Measurements from ENCODE around the gene PI16. TPM values are rescaled to one million over a fixed set of nuclear protein-coding genes. Genes with fewer than 3 reads are reported as not detected.
"Not testable (repeated sequence)": the region's sequence is repeated elsewhere in the genome, so short reads cannot be mapped to it uniquely, and the experiment has no call there.

Gene PI16
- total and polyA plus RNA-seq, 5 experiments from 2014 or later = 0.65 to 6.4 (median 1.2) TPM

- no peak for DNase-seq
- ATAC-seq = no peak
- POLR2A ChIA-PET = interaction anchor here (0.6 to 0.7 kb wide), 3 partner anchors 32 to 49 kb away, joined by 3 to 6 read pairs (median 3); no protein-coding TSS in a partner anchor
- Mint-ChIP-seq H3K36me3 (no peaks in the 10 kb centered on the region), H3K4me3 (no peak overlapping the region), H3K27me3 (peaks cover 0 to 2% (median 0%) of the 10 kb centered on the region in 5 donors), H3K4me1 (peaks cover 0 to 5% (median 0%) of the 10 kb centered on the region in 4 donors), H3K9me3 (no peaks in the 10 kb centered on the region), H3K27ac (no peak overlapping the region)
Observed at GRCh38 chr6:36933102-36933501, 21.4 kb upstream of the PI16 start.

GRCh38 chr6:36933519-36933918 is 21.0 kb upstream of the PI16 start:
- DNase-seq (no peak), ATAC-seq (no peak)
- H3K4me3 Mint-ChIP-seq = no peak overlapping the region
- H3K27me3 Mint-ChIP-seq = peaks cover 0 to 2% (median 0%) of the 10 kb centered on the region in 5 donors
- H3K27ac Mint-ChIP-seq = no peak overlapping the region
- H3K36me3 Mint-ChIP-seq = no peaks in the 10 kb centered on the region
- POLR2A ChIA-PET = interaction anchor here (0.6 to 0.7 kb wide), 2 partner anchors 36 to 49 kb away, joined by 3 to 6 read pairs; no protein-coding TSS in a partner anchor
- no peaks in the 10 kb centered on the region for H3K9me3 Mint-ChIP-seq
- peaks cover 0 to 5% (median 0%) of the 10 kb centered on the region in 4 donors for H3K4me1 Mint-ChIP-seq

- POLR2A ChIA-PET = no interaction called here
- DNase-seq = no peak
- no peak overlapping the region for H3K4me3 Mint-ChIP-seq
- peaks cover 0 to 3% (median 0%) of the 10 kb centered on the region in 4 donors for H3K4me1 Mint-ChIP-seq
- H3K9me3 Mint-ChIP-seq = no peaks in the 10 kb centered on the region
- peaks cover 0 to 12% (median 5%) of the 10 kb centered on the region in 5 donors for H3K27me3 Mint-ChIP-seq
- no peak for ATAC-seq
- no peaks in the 10 kb centered on the region for H3K36me3 Mint-ChIP-seq
- no peak overlapping the region for H3K27ac Mint-ChIP-seq
Observed at GRCh38 chr6:36934901-36935300, 19.6 kb upstream of the PI16 start.

- Mint-ChIP-seq H3K27me3 (peaks cover 1 to 21% (median 9%) of the 10 kb centered on the region in 5 donors), H3K4me3 (no peak overlapping the region), H3K27ac (peak overlapping the region in 1 of 10 donors; percentile 89), H3K36me3 (no peaks in the 10 kb centered on the region), H3K9me3 (no peaks in the 10 kb centered on the region), H3K4me1 (peaks cover 0 to 2% (median 0%) of the 10 kb centered on the region in 4 donors)
- DNase-seq = no peak
- POLR2A ChIA-PET = interaction anchor here (0.6 kb wide), 1 partner anchor 1463 kb away, joined by 3 read pairs; no protein-coding TSS in a partner anchor
- ATAC-seq = no peak
Observed at GRCh38 chr6:36936824-36937223, 17.7 kb upstream of the PI16 start.

- POLR2A ChIA-PET = no interaction called here
- peaks cover 0 to 2% (median 0%) of the 10 kb centered on the region in 4 donors for H3K4me1 Mint-ChIP-seq
- ATAC-seq (no peak), DNase-seq (no peak)
- no peaks in the 10 kb centered on the region for H3K9me3 Mint-ChIP-seq
- no peak overlapping the region for H3K4me3 Mint-ChIP-seq
- H3K36me3 Mint-ChIP-seq = no peaks in the 10 kb centered on the region
- H3K27ac Mint-ChIP-seq = no peak overlapping the region
- peaks cover 1 to 21% (median 10%) of the 10 kb centered on the region in 5 donors for H3K27me3 Mint-ChIP-seq
Observed at GRCh38 chr6:36937896-36938295, 16.6 kb upstream of the PI16 start.

- Mint-ChIP-seq H3K27ac (no peak overlapping the region), H3K27me3 (peaks cover 1 to 21% (median 11%) of the 10 kb centered on the region in 5 donors), H3K4me1 (peaks cover 0 to 2% (median under 1%) of the 10 kb centered on the region in 4 donors), H3K4me3 (no peak overlapping the region), H3K9me3 (no peaks in the 10 kb centered on the region), H3K36me3 (no peaks in the 10 kb centered on the region)
- POLR2A ChIA-PET = no interaction called here
- ATAC-seq (no peak), DNase-seq (no peak)
Observed at GRCh38 chr6:36938536-36938935, 16.0 kb upstream of the PI16 start.

GRCh38 chr6:36939005-36939404 is 15.5 kb upstream of the PI16 start:
- H3K9me3 Mint-ChIP-seq, POLR2A ChIA-PET, DNase-seq, H3K36me3 Mint-ChIP-seq, ATAC-seq, H3K4me1 Mint-ChIP-seq, H3K27ac Mint-ChIP-seq, H3K4me3 Mint-ChIP-seq: not testable (repeated sequence)
- peaks cover 1 to 21% (median 11%) of the 10 kb centered on the region in 5 donors for H3K27me3 Mint-ChIP-seq

- H3K4me3 Mint-ChIP-seq = no peak overlapping the region
- DNase-seq = no peak
- H3K27me3 Mint-ChIP-seq = peaks cover 1 to 21% (median 11%) of the 10 kb centered on the region in 5 donors
- POLR2A ChIA-PET = interaction anchor here (1.4 kb wide), 1 partner anchor 10 kb away, joined by 3 read pairs; no protein-coding TSS in a partner anchor
- ATAC-seq = no peak
- H3K36me3 Mint-ChIP-seq = no peaks in the 10 kb centered on the region
- H3K4me1 Mint-ChIP-seq = peaks cover 0 to 2% (median under 1%) of the 10 kb centered on the region in 4 donors
- no peaks in the 10 kb centered on the region for H3K9me3 Mint-ChIP-seq
- H3K27ac Mint-ChIP-seq = no peak overlapping the region
Observed at GRCh38 chr6:36940027-36940426, 14.5 kb upstream of the PI16 start.

- ATAC-seq, H3K4me3 Mint-ChIP-seq: not testable (repeated sequence)
- peaks cover 1 to 21% (median 11%) of the 10 kb centered on the region in 5 donors for H3K27me3 Mint-ChIP-seq
Observed at GRCh38 chr6:36941561-36941960, 13.0 kb upstream of the PI16 start.

GRCh38 chr6:36942329-36942728 is 12.2 kb upstream of the PI16 start:
- ATAC-seq, H3K27ac Mint-ChIP-seq, H3K4me3 Mint-ChIP-seq, DNase-seq, H3K4me1 Mint-ChIP-seq, H3K9me3 Mint-ChIP-seq, H3K36me3 Mint-ChIP-seq, POLR2A ChIA-PET: not testable (repeated sequence)
- peaks cover 1 to 21% (median 11%) of the 10 kb centered on the region in 5 donors for H3K27me3 Mint-ChIP-seq

More at GRCh38 chr6:36941561-36941960, 13.0 kb upstream of the PI16 start:
- H3K4me1 Mint-ChIP-seq, H3K36me3 Mint-ChIP-seq, H3K27ac Mint-ChIP-seq, DNase-seq, POLR2A ChIA-PET, H3K9me3 Mint-ChIP-seq: not testable (repeated sequence)

- no peaks in the 10 kb centered on the region for H3K36me3 Mint-ChIP-seq
- DNase-seq = no peak
- no peak overlapping the region for H3K27ac Mint-ChIP-seq
- POLR2A ChIA-PET = interaction anchor here (0.7 kb wide), 1 partner anchor 1774 kb away, joined by 4 read pairs; no protein-coding TSS in a partner anchor
- H3K4me3 Mint-ChIP-seq = no peak overlapping the region
- H3K4me1 Mint-ChIP-seq = peaks cover 12 to 26% (median 17%) of the 10 kb centered on the region in 4 donors
- H3K9me3 Mint-ChIP-seq = peaks cover 0 to 2% (median 0%) of the 10 kb centered on the region in 9 donors
- no peak for ATAC-seq
- H3K27me3 Mint-ChIP-seq = peaks cover 1 to 12% (median 7%) of the 10 kb centered on the region in 5 donors
Observed at GRCh38 chr6:36944650-36945049, 9.9 kb upstream of the PI16 start.

- H3K36me3 Mint-ChIP-seq = no peaks in the 10 kb centered on the region
- H3K4me1 Mint-ChIP-seq = peaks cover 12 to 26% (median 20%) of the 10 kb centered on the region in 4 donors
- H3K27me3 Mint-ChIP-seq = peaks cover 1 to 6% (median 3%) of the 10 kb centered on the region in 5 donors
- H3K9me3 Mint-ChIP-seq = peaks cover 0 to 2% (median 0%) of the 10 kb centered on the region in 9 donors
- H3K27ac Mint-ChIP-seq = no peak overlapping the region
- no peak overlapping the region for H3K4me3 Mint-ChIP-seq
- POLR2A ChIA-PET = interaction anchor here (1.0 kb wide), 1 partner anchor 18 kb away, joined by 4 read pairs; no protein-coding TSS in a partner anchor
- DNase-seq (no peak), ATAC-seq (no peak)
Observed at GRCh38 chr6:36945301-36945700, 9.2 kb upstream of the PI16 start.

GRCh38 chr6:36946526-36946925 is 8.0 kb upstream of the PI16 start:
- POLR2A ChIA-PET = interaction anchor here (0.5 to 1.3 kb wide), 3 partner anchors 17 to 224 kb away, joined by 3 to 4 read pairs (median 3); no protein-coding TSS in a partner anchor
- H3K36me3 Mint-ChIP-seq = no peaks in the 10 kb centered on the region
- H3K4me1 Mint-ChIP-seq = peaks cover 12 to 26% (median 20%) of the 10 kb centered on the region in 4 donors
- ATAC-seq = no peak
- DNase-seq = no peak
- peak overlapping the region in 4 of 10 donors; percentile 38 to 69 (median 51) for H3K27ac Mint-ChIP-seq
- H3K4me3 Mint-ChIP-seq = no peak overlapping the region
- H3K27me3 Mint-ChIP-seq = peaks cover 0 to 5% (median 0%) of the 10 kb centered on the region in 5 donors
- peaks cover 0 to 2% (median 0%) of the 10 kb centered on the region in 9 donors for H3K9me3 Mint-ChIP-seq
